Activated CD4-positive, alpha-beta T cell treated with anti-CD3 and anti-CD28 coated beads, Interleukin-2, amount 50 U/mL, for 1 hour (primary cell): Measurements from ENCODE around the gene TMEM132D.

Experiments used
- DNase-seq: peaks from one replicate; pipeline ENCODE4 v3.0.0-alpha.2; 2020

TMEM132D gene

GRCh38 chr12:129305851-129306250 is 598.0 kb downstream of the TMEM132D start:
- no peak for DNase-seq

GRCh38 chr12:129304529-129304928 is 599.3 kb downstream of the TMEM132D start:
- no peak for DNase-seq

- DNase-seq: no peak
Observed at GRCh38 chr12:129300011-129300410, 603.8 kb downstream of the TMEM132D start.

GRCh38 chr12:129298921-129299320 is 604.9 kb downstream of the TMEM132D start:
- no peak for DNase-seq

- no peak for DNase-seq
Observed at GRCh38 chr12:129296671-129297070, 607.2 kb downstream of the TMEM132D start.

DNA sequence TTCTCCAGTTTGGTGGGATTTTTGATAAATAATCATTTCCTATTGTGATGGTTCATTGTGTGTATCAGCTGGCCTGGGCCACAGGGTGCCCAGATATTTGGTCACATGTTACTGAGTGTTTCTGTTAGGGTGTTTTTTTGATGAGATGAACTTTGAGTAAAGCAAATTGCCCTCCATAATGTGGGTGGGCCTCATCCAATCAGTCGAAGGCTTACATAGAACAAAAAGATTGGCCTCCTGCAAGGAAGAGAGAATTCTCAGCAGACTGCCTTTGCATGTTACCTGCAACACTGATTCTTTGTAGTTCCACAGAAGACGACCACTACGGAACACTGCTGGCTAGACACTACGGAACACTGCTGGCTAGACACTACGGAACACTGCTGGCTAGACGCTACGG is 609.0 kb downstream of the TMEM132D start:
- no peak for DNase-seq

DNA sequence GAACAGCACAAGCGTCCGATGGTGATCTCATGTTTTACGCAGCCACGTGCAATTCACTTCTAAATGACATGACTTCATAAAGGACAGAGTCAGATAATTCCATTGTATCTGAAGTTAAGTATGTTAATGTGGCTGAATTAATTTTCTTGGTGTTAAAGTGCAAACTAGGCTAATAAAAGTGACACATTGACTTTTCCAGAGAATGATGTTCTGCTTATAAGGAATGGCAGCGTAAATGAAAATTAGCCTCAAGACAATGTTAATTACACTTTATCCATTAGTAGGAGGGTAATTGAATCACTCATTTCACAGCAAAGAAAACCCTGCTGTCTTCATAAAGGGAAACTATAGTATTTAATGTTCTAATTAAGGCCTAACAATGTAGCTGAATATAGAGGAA is 624.1 kb downstream of the TMEM132D start:
- DNase-seq: no peak

DNA sequence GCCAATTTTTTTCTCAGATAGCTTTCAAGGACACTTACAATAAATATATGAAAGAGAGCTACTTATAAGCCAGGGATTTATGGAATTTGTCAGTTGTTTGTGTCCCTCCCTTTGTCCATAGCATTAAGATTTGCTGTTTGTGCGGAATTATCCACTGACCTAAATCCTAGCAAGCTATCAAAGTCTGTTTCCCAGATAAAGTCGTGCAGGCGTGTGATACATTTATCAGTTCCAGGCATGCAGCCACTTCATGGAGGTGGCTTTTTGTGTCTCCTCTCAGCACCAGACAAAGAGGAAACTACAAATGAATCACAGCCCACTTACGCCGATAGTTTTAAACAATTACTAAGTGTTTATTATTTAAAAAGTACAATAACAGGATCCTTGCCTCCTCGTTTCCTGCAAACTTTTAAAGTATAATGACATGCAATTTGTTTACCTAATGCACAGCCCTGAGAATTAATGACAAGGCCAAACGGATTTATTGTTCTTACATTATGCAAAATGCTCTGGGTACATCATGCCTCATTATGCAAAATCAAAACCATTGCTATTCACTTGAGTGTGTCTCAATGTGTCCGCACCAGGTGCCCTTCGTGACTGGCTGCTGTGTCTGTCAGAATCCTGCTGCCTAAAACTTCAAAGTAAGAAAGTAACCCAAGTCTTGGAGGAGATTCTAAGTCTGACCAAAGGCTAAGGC is 627.3 kb downstream of the TMEM132D start:
- DNase-seq: no peak

- DNase-seq: no peak
Observed at GRCh38 chr12:129269756-129270495, 633.9 kb downstream of the TMEM132D start.

DNA sequence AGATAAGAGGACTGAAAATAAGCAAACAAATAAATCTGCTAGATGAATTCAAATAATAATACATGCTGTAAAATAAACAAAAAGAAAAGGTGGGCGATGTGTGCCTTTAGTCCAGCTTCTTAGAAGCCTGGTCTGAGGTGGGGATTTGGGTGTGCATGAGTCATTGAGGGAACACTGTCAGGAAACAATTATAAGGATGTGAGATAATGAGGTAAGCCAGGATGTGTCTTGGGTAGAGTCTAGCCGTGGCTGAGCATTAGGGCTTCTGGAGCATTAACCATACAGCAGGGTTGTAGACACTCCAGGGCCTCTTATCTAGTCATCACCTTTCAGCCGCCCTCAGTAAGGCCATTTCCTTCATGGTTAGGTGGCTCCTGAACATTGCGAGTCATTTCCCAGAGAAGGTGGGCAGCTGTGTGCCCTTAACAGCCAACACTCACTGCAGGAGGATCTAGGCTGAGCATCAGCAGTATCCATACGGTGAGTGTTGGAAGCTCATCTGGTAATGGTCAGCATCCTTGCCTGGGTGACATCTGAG is 645.0 kb downstream of the TMEM132D start:
- no peak for DNase-seq

- DNase-seq: no peak
Observed at GRCh38 chr12:129257524-129257923, 646.3 kb downstream of the TMEM132D start.

DNA sequence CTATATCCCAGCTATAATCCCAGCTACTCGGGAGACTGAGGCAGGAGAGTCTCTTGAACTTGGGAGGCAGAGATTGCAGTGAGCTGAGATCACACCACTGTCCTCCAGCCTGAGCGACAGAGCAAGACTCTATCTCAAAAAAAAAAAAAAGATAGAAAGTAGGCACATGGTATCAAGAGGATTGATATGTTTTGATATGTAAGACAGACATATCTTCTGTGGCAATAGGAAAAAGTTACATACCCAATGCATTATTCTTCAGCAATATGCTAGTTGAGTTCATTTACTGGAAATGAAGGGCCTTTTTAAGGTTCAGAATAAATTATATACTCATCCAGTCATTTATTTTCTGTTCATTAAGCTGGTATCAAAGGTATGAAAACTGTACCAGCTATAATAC is 657.2 kb downstream of the TMEM132D start:
- DNase-seq: no peak

DNA sequence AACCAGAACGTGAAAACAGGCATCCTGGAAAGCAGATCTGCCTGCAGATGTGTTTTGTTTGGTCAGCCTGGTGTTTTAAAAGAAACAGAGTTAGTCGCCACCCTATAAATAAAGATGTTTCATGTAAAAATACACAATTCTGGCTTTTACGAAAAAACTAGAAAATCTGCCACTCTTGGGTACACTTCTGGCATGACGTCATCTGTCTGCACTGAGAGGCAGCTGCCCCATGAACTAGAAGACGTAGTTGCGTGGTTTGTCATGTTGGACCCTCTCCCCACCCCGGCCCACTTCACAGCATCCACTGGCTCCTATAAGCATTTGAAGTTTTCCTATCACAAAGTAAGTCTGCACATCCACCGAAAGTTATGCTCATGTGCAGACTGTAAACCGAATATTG is 658.1 kb downstream of the TMEM132D start:
- no peak for DNase-seq

DNA sequence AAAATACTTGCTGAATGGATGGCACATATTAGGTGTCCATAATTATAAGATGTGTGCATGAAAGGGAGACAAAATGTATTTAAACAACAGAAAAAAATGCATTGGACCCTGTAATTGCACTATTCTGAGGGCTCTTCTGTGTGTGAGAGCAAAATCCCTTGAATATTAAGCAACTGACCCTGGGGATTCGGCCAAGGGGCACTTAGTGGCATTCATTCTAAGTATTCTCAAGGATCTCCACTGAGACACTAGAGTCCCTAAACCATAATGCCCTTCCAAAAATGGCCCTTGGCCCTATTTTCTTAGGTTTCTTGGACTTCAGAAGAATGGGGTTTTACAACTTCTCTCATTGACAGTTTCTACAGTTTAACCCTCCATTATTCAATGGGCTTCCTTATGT is 662.0 kb downstream of the TMEM132D start:
- DNase-seq: no peak

GRCh38 chr12:129237881-129238280 is 665.9 kb downstream of the TMEM132D start:
- DNase-seq: no peak

GRCh38 chr12:129234209-129234608 is 669.6 kb downstream of the TMEM132D start:
- DNase-seq: no peak

- no peak for DNase-seq
Observed at GRCh38 chr12:129231491-129231890, 672.3 kb downstream of the TMEM132D start.

GRCh38 chr12:129230995-129231394 is 672.8 kb downstream of the TMEM132D start:
- DNase-seq: no peak

DNA sequence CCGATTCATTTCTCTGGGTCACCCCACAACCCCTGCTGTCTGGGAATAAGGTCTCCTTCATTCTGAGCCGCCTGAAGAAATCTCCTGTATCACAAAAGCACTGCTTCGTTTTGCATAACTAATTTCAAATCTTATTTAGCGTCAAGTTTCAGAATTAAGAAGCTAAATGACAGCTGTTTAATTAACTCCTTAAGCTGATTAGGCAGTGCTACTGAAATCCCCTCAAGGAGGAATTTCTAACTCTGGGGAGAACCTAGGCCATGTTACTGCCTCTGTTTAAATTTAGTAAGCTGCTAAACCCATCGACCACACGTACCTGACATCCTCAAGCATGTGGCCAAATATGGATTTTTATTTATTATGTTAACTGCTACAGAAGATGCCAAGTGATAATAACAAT is 677.0 kb downstream of the TMEM132D start:
- DNase-seq: no peak

GRCh38 chr12:129226005-129226404 is 677.8 kb downstream of the TMEM132D start:
- no peak for DNase-seq

DNA sequence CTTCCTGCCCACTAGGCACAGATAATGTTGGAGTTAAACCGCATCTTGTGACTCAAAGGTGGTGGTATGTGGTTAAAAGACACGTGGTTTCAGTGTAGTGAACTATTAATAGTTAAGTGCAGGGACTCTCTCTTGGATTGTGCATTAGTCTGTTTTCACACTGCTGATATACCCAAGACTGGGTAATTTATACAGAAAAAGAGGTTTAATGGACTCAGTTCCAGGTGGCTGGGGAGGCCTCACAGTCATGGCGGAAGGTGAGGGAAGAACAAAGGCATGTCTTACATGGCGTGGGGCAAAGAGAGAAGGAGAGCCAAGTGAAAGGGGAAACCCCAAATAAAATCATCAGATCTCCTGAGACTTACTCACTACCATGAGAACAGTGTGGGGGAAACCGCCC is 688.3 kb downstream of the TMEM132D start:
- DNase-seq: no peak

GRCh38 chr12:129213551-129213950 is 690.3 kb downstream of the TMEM132D start:
- DNase-seq: no peak

- DNase-seq: no peak
Observed at GRCh38 chr12:129211862-129212630, 691.8 kb downstream of the TMEM132D start.

DNA sequence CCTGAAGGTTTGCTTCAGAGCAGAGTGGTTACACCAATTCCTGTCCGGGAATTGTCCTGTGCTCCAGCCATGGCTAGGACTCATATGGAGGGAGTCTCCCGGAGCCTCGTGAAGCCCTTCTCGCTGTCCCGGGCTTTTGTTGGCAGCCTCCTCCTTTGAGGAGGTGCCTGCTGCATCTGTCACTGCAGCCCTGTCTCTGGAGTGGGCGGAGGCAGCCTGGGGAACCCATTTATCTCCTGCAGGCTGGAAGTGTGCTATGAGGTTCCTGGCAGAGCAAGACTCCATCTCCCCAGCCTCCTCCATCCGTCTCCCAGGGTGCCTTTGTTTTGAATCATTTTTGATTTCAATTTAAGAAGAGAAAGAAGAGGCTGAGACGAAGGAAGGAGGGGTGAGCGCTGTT is 695.3 kb downstream of the TMEM132D start:
- DNase-seq: no peak
